Measurements from ENCODE around the gene PLEKHA4. TPM values are rescaled to one million over a fixed set of nuclear protein-coding genes. Genes with fewer than 3 reads are reported as not detected.

Gene PLEKHA4
- total and polyA plus RNA-seq, 2 of the 13 experiments (the other 11 are each of a cell fraction or from before 2014, with no cell fraction given): 4.8 to 6.0 TPM

GRCh38 chr19:48793271-48793670 lies 75.1 kb downstream of the PLEKHA4 start (continued):
- TF ChIP-seq POLR2A (IDR thresholded peaks at IDR 0.05; ENCODE audit: insufficient read depth in 1 of 2, low read depth in 2 of 2, low read length in 2 of 2): no peak
- TF ChIP-seq MTA3 (CRISPR knock-in tag; IDR thresholded peaks at IDR 0.05): no peak
- TF ChIP-seq ZBTB42 (CRISPR knock-in tag; IDR thresholded peaks at IDR 0.05): no peak
- no peak for TF ChIP-seq SRSF1 (optimal IDR thresholded peaks at IDR 0.05; ENCODE audit: low read depth, low read length)
- TF ChIP-seq PAWR (CRISPR knock-in tag; IDR thresholded peaks at IDR 0.05; ENCODE audit: borderline replicate concordance): no peak
- no peak for TF ChIP-seq ZNF432 (CRISPR knock-in tag; IDR thresholded peaks at IDR 0.05; ENCODE audit: borderline replicate concordance)
- TF ChIP-seq, protein P1, sequence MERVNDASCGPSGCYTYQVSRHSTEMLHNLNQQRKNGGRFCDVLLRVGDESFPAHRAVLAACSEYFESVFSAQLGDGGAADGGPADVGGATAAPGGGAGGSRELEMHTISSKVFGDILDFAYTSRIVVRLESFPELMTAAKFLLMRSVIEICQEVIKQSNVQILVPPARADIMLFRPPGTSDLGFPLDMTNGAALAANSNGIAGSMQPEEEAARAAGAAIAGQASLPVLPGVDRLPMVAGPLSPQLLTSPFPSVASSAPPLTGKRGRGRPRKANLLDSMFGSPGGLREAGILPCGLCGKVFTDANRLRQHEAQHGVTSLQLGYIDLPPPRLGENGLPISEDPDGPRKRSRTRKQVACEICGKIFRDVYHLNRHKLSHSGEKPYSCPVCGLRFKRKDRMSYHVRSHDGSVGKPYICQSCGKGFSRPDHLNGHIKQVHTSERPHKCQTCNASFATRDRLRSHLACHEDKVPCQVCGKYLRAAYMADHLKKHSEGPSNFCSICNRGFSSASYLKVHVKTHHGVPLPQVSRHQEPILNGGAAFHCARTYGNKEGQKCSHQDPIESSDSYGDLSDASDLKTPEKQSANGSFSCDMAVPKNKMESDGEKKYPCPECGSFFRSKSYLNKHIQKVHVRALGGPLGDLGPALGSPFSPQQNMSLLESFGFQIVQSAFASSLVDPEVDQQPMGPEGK (CRISPR knock-in tag; IDR thresholded peaks at IDR 0.05): 0 out of 2 replicates have a peak, but pooled peaks have one; percentile 10
- TF ChIP-seq MAFK (conservative IDR thresholded peaks at IDR 0.05 in 1 of 2, IDR thresholded peaks at IDR 0.05 in 1 of 2; ENCODE audit: low read length in 2 of 2): 0 out of 4 replicates have a peak, but pooled peaks of 1 of the 2 experiments have one; percentile 18
- no peak for TF ChIP-seq SOX6 (IDR thresholded peaks at IDR 0.05)
- 0 out of 2 replicates have a peak, but pooled peaks have one; percentile 25 for TF ChIP-seq SOX6 (CRISPR knock-in tag; IDR thresholded peaks at IDR 0.05)
- TF ChIP-seq ZNF224 (CRISPR knock-in tag; IDR thresholded peaks at IDR 0.05): no peak
- TF ChIP-seq PHF21A (CRISPR knock-in tag; IDR thresholded peaks at IDR 0.05): 0 out of 2 replicates have a peak, but pooled peaks have one; percentile 35
- TF ChIP-seq BCL6 (CRISPR knock-in tag; IDR thresholded peaks at IDR 0.05): peak; percentile 16; the same call in 1 of the 2 replicates
- 0 out of 2 replicates have a peak, but pooled peaks have one; percentile 15 for TF ChIP-seq HOXA3 (CRISPR knock-in tag; IDR thresholded peaks at IDR 0.05)
- 0 out of 2 replicates have a peak, but pooled peaks have one; percentile 7 for TF ChIP-seq ARID5B (CRISPR knock-in tag; IDR thresholded peaks at IDR 0.05)
- peak; percentile 44; the same call in 1 of the 2 replicates for TF ChIP-seq ZFX (CRISPR knock-in tag; IDR thresholded peaks at IDR 0.05; ENCODE audit: low read depth)
- TF ChIP-seq ZNF382 (CRISPR knock-in tag; IDR thresholded peaks at IDR 0.05; ENCODE audit: borderline replicate concordance): no peak
- no peak for TF ChIP-seq TCF7L2 (IDR thresholded peaks at IDR 0.05; ENCODE audit: low read depth, low read length)
- TF ChIP-seq NBN (conservative IDR thresholded peaks at IDR 0.05): no peak
- no peak for TF ChIP-seq ZNF225 (CRISPR knock-in tag; IDR thresholded peaks at IDR 0.05)
- no peak for TF ChIP-seq HMGA1 (CRISPR knock-in tag; conservative IDR thresholded peaks at IDR 0.05)
- peak; percentile 23; the same call in 1 of the 2 replicates for TF ChIP-seq THRA (CRISPR knock-in tag; IDR thresholded peaks at IDR 0.05; ENCODE audit: borderline replicate concordance)
- TF ChIP-seq ZNF761 (CRISPR knock-in tag; conservative IDR thresholded peaks at IDR 0.05): no peak
- TF ChIP-seq, protein P2, sequence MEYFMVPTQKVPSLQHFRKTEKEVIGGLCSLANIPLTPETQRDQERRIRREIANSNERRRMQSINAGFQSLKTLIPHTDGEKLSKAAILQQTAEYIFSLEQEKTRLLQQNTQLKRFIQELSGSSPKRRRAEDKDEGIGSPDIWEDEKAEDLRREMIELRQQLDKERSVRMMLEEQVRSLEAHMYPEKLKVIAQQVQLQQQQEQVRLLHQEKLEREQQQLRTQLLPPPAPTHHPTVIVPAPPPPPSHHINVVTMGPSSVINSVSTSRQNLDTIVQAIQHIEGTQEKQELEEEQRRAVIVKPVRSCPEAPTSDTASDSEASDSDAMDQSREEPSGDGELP (IDR thresholded peaks at IDR 0.05; ENCODE audit: borderline replicate concordance, low read depth): no peak
